HG03064 (cell line): Measurements from ENCODE around the gene PACSIN1.

ENCODE experiments used
- ATAC-seq: cut with Tn5 transposase; IDR thresholded peaks from one replicate; pipeline ENCODE4 v1.9.1; 2021; ENCODE audit warnings: low read depth; ENCODE audit not compliant: unreplicated experiment

The PACSIN1 gene, protein sequence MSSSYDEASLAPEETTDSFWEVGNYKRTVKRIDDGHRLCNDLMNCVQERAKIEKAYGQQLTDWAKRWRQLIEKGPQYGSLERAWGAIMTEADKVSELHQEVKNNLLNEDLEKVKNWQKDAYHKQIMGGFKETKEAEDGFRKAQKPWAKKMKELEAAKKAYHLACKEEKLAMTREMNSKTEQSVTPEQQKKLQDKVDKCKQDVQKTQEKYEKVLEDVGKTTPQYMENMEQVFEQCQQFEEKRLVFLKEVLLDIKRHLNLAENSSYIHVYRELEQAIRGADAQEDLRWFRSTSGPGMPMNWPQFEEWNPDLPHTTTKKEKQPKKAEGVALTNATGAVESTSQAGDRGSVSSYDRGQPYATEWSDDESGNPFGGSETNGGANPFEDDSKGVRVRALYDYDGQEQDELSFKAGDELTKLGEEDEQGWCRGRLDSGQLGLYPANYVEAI

GRCh38 chr6:34465531-34466241 is at the start of gene PACSIN1:
TSS of gene PACSIN1 (plus strand) at chr6:34466076. CDS start at chr6:34526306, 60,230 bp downstream.
- no peak for ATAC-seq

DNA sequence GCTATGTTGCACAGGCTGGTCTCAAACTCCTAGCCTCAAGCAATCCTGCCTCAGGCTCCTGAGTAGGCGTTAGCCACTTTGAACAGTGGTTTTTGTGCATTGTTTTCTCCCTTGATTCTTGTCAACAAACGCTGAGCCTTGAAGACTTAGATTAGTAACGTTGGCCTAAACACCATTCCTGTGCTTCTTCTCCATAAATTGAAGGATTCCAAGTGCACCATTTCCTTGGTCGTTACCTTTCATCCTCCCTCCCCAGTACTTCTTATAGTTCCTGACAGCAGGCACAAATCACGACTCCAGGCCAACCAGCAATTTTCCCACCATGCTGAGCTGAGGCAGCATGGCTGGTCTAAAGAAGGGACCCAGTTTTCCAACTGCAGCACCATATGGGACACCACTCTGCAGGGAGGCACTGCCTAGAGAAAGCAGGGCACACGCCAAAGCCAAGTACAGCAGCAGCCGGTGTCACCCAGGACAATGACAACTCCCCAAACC is 49.0 kb upstream of the PACSIN1 start:
- no peak for ATAC-seq

- no peak for ATAC-seq
Observed at GRCh38 chr6:34418367-34418766, 47.5 kb upstream of the PACSIN1 start.

- no peak for ATAC-seq
Observed at GRCh38 chr6:34423254-34423653, 42.6 kb upstream of the PACSIN1 start.

DNA sequence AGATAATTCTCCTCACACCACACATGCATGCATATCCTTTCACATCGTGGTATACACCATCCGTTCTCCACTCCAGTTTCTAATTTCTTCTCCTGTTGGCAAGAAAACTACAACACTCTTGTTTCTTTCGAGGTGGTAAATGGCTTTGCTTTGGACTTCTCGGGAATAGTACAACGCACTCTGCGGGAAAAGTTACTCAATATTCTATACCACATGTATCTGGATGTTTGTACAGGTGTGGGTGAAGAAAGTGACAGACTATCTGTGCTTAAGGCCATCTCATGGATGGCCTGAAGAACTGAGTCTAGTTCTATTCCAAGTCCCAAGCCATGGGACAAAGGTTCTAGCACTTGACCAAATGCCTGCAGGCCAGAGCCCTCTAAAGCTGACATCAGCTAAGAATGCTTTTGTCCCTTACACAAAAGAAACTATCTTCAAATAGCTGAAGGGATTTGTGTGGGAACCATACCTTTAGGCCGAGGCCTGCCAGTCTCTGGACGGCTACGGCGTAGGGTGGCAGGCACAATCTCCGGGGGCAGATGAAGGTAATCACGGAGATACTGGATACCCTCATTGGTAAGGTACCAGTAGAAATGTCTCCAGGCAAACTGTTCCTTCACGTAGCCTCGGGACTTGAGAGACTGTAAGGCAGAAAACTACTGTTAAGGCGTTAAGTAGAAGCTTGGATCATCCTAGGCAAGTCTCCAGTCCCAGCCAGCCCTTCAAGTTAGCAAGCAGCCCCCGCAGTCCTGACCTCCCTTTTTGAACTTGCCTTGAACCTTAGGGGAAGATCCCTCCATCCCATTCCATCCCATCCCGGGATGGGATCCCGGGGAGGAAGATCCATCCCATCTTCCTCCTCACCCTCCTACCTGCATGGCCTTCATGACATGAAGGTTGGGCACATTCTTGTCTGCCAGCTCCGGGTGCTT is 41.4 kb upstream of the PACSIN1 start:
- ATAC-seq = no peak

DNA sequence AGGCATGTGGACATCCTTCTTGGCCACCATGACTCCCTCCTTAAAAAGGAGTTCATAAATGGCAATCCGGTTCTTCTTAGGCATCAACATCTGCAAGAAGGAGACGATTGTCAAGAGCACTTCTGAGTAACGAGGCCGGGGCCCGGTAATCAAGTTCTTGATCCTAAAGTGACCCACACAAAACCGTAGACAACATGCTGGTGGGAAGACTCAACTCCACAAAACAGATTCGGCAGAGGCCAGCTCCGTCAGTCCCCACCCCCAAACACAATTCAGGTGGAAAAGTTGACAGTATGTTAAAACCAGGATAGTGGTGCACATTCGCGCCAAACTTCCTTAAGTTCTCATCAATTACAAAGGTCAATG is 40.8 kb upstream of the PACSIN1 start:
- no peak for ATAC-seq

GRCh38 chr6:34425498-34426410 is 40.1 kb upstream of the PACSIN1 start, which contains the start of gene RPS10:
TSS of gene RPS10 (minus strand) at chr6:34426069. CDS start at chr6:34425221, 848 bp downstream.
- peak; percentile 82 for ATAC-seq

- no peak for ATAC-seq
Observed at GRCh38 chr6:34435916-34436315, 30.0 kb upstream of the PACSIN1 start.

- ATAC-seq = no peak
Observed at GRCh38 chr6:34436803-34437643, 28.9 kb upstream of the PACSIN1 start.

- ATAC-seq = no peak
Observed at GRCh38 chr6:34437644-34437970, 28.3 kb upstream of the PACSIN1 start.

DNA sequence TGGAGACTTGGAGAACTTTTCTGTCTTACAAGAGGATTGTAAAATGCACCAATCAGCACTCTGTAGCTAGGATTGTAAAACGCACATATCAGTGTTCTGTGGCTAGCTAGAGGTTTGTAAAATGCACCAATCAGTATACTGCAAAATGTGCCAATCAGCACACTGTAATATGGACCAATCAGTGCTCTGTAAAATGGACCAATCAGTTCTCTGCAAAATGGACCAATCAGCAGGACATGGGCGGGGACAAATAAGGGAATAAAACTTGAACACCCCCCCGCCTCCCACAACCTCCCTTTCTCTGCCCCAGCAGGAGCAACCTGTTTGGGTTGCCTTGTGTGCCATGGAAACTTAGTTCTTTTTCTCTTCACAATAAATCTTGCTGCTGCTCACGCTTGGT is 27.2 kb upstream of the PACSIN1 start:
- no peak for ATAC-seq

GRCh38 chr6:34439442-34439841 is 26.4 kb upstream of the PACSIN1 start:
- no peak for ATAC-seq

GRCh38 chr6:34441526-34441925 is 24.4 kb upstream of the PACSIN1 start:
- no peak for ATAC-seq

DNA sequence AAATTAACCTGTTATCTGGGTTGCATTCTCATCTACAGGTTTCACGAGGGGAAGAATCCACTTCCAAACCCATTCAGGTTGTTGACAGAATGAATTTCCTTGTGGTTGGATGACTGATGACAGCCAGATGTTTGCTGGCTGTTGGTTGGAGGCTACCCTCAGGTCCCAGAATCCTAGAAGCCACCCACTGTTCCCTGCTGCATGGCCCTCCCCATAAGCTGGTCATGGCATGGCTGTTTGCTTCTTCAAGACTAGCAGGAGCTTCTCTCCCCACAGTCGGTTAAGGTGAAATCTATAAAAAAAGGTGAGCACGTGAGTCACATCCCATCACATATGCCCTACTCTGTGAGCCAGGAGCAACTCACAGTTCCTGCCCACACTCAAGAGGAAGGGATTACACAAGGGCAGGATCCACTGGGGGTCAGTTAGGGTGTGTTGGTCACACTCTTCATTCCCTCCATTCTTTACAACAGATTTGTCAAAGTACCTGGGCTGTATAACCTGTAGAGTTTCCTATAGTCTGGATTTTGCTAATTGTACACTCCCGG is 20.5 kb upstream of the PACSIN1 start:
- no peak for ATAC-seq

DNA sequence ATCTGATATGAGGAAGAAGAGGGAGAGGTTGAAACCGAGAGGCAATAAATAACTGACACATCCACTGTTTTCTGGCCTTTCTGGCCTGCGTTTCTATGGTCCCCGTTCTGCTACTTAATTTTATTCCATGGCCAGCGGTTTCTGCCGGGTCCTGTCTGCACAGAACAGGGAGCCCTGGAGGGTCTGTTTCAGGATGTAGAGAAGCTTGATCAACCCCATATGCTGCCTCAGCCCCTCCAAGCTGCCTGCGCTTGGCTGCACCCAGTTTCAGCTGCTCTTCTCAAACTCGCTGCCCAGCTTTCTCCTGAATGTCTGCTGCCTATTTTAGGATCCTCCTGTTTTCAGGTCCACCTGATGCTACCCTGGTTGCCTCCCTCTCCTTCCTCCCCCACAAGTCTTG is 18.5 kb upstream of the PACSIN1 start:
- no peak for ATAC-seq

DNA sequence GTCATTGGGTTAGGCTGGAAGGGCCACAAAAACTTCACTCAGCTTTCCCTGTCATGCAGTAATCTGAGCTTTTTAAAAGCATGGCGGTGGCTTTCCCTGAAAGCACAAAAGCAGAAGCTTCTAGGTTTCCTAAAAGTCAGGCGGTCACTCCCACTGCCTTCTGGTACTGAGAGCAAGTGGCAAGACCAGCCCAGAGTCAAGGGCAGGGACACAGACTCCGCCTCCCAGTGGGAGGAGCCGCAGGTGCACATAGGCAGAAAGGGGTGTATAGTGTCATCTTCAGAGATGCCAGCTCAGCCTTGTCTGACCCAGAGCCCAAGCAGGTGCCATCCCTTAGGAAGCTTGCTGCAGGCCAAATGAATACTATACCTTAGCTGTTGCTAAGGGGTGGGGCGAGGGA is 18.0 kb upstream of the PACSIN1 start:
- no peak for ATAC-seq

GRCh38 chr6:34451192-34451591 is 14.7 kb upstream of the PACSIN1 start:
- no peak for ATAC-seq

DNA sequence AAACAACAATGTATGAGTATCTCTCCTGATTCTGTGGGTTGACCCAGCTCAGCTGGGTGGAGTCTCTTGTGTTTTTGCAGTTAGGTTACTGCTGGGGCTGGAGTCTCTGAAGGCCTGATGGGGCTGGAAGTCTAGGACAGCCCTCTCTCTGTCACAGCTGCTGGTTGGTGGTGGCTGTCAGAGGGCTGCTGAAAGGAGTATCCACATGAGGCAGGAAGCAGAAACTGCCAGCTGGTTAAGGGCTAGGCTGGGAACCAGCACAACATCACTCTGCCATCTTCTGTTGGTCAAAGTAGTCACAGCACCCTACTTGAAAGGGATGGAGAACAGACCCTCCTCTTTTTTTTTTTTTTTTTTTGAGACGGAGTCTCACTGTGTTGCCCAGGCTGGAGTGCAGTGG is 10.0 kb upstream of the PACSIN1 start:
- ATAC-seq = no peak

- ATAC-seq = no peak
Observed at GRCh38 chr6:34457382-34457741, 8.5 kb upstream of the PACSIN1 start.
